HCT116 (cell line): ENCODE measurements around the gene ERBIN. TPM values are rescaled to one million over a fixed set of nuclear protein-coding genes. Genes with fewer than 3 reads are reported as not detected.

Experiments used
- ATAC-seq: fragments of 200-7000 bp; cut with Tn5 transposase; 2 replicates; pipeline ENCODE4 v1.9.1; 2020; ENCODE audit warnings: mild to moderate bottlenecking, moderate library complexity
- BruUV-seq: library from RNA; stranded (reverse); fragments of 400-500 nt; replicated peaks from 2 replicates; lab custom pipeline; 2021; lab: Mats Ljungman, UMichigan
- CTCF ChIA-PET: fragments of 300-600 bp; sonication (Branson Sonifier 250); formaldehyde crosslinking; loops from one replicate; lab custom pipeline; 2021; ENCODE audit warnings: antibody characterized with exemption; lab: Charles Lee
- POLR2A ChIA-PET: fragments of 300-600, 350-600 bp; sonication (Branson Sonifier 250); formaldehyde crosslinking; loops from one replicate; lab custom pipeline; 2021; ENCODE audit warnings: antibody characterized with exemption; lab: Charles Lee
- RAD21 ChIA-PET, 2 experiments: fragments of 300-600 bp; sonication (Branson Sonifier 250); formaldehyde crosslinking; loops; one replicate each; lab custom pipeline; 2023; ENCODE audit warnings: low total read pairs in 2 of 2; ENCODE audit not compliant: uncharacterized antibody in 2 of 2, unreplicated experiment in 2 of 2, low non-redundant PET in 1 of 2; lab: Charles Lee
- DNase-seq: peaks from one replicate; pipeline ENCODE4 v3.0.0-alpha.2; 2010; ENCODE audit warnings: low read depth, low spot score
- H2AFZ ChIP-seq: fragments of 200-600 bp; shearing (Covaris generic), sonication (generic); 2 replicates; pipeline ENCODE4 v1.6.1; 2017; ENCODE audit warnings: low read depth, mixed run types, mixed read lengths, antibody characterized with exemption, low read length; ENCODE audit not compliant: poor library complexity, severe bottlenecking
- H3K27ac ChIP-seq: 2 replicates; pipeline ENCODE4 v1.5.1; 2012; ENCODE audit warnings: low read depth, low read length
- H3K27me3 ChIP-seq: fragments of 200-600 bp; sonication (generic); 2 replicates; pipeline ENCODE4 v1.6.1; 2016; ENCODE audit warnings: mixed run types, low read length, mixed read lengths; ENCODE audit not compliant: insufficient read depth
- H3K36me3 ChIP-seq, 2 experiments: fragments of 200-500 bp in 1 of 2; fragments of 200-600 bp in 1 of 2; sonication (Bioruptor generic) in 1 of 2; sonication (generic) in 1 of 2; 2 replicates each; pipeline versions ENCODE4 v1.5.1 to v1.6.1; 2014 to 2016; ENCODE audit warnings: low read length in 2 of 2, inconsistent platforms in 1 of 2, mixed read lengths in 1 of 2, mixed run types in 1 of 2; ENCODE audit not compliant: insufficient read depth in 2 of 2, control insufficient read depth in 1 of 2
- H3K4me1 ChIP-seq, 2 experiments: fragments of 200-600 bp in 1 of 2; sonication (generic) in 1 of 2; 2 replicates each; pipeline versions ENCODE4 v1.5.1 to v1.6.1; 2012 to 2017; ENCODE audit warnings: low read length in 2 of 2, inconsistent platforms in 1 of 2, mild to moderate bottlenecking in 1 of 2, mixed read lengths in 1 of 2, mixed run types in 1 of 2, moderate library complexity in 1 of 2; ENCODE audit not compliant: insufficient read depth in 2 of 2, control insufficient read depth in 1 of 2
- H3K4me2 ChIP-seq: fragments of 200-600 bp; sonication (generic); 2 replicates; pipeline ENCODE4 v1.6.1; 2017; ENCODE audit warnings: mixed run types, low read length, mixed read lengths
- H3K4me3 ChIP-seq, 2 experiments: fragments of 200-600 bp in 1 of 2; sonication (generic) in 1 of 2; replicated peaks in 1 of 2; 2 replicates each; pipeline ENCODE4 v1.5.1; 2011 to 2016; ENCODE audit warnings: low read length in 2 of 2, control low read depth in 1 of 2, low read depth in 1 of 2, mild to moderate bottlenecking in 1 of 2, mixed read lengths in 1 of 2, mixed run types in 1 of 2
- H3K79me2 ChIP-seq: fragments of 200-600 bp; sonication (generic); 2 replicates; pipeline ENCODE4 v1.6.1; 2017; ENCODE audit warnings: mild to moderate bottlenecking, mixed run types, low read length, moderate library complexity, mixed read lengths; ENCODE audit not compliant: insufficient read depth
- H3K9ac ChIP-seq: fragments of 200-600 bp; sonication (generic); 2 replicates; pipeline ENCODE4 v1.6.1; 2016; ENCODE audit warnings: low read length, mixed read lengths
- H3K9me2 ChIP-seq: fragments of 200-600 bp; sonication (generic), shearing (Covaris generic); 2 replicates; pipeline ENCODE4 v1.6.1; 2017; ENCODE audit warnings: mixed run types, mild to moderate bottlenecking, moderate library complexity; ENCODE audit not compliant: insufficient read depth
- H3K9me3 ChIP-seq, 2 experiments: fragments of 200-500 bp in 1 of 2; fragments of 200-600 bp in 1 of 2; sonication (Bioruptor generic) in 1 of 2; sonication (generic) in 1 of 2; 2 replicates each; pipeline ENCODE4 v1.6.1; 2014 to 2017; ENCODE audit warnings: low read length in 2 of 2, mixed read lengths in 2 of 2, inconsistent platforms in 1 of 2, low read depth in 1 of 2, mild to moderate bottlenecking in 1 of 2, mixed run types in 1 of 2, moderate library complexity in 1 of 2; ENCODE audit not compliant: control insufficient read depth in 1 of 2, insufficient read depth in 1 of 2
- H4K20me1 ChIP-seq: fragments of 200-600 bp; sonication (generic), shearing (Covaris generic); 2 replicates; pipeline ENCODE4 v1.6.1; 2017; ENCODE audit warnings: mixed run types, mild to moderate bottlenecking, moderate library complexity; ENCODE audit not compliant: insufficient read depth
- ATF3 ChIP-seq: IDR thresholded peaks from 2 replicates; pipeline ENCODE4 v1.6.1; 2012
- CBX3 ChIP-seq: IDR thresholded peaks from 2 replicates; pipeline ENCODE4 v1.6.1; 2012; ENCODE audit warnings: low read depth
- CEBPB ChIP-seq: IDR thresholded peaks from 2 replicates; pipeline ENCODE4 v1.6.1; 2012; ENCODE audit warnings: low read depth
- CTCF ChIP-seq, 3 experiments: fragments of 200-600 bp in 1 of 3; sonication (generic) in 1 of 3; IDR thresholded peaks in 2 of 3; conservative IDR thresholded peaks in 1 of 3; 2 replicates each; pipeline ENCODE4 v1.5.1; 2012 to 2017; ENCODE audit warnings: low read depth in 2 of 3, low read length in 2 of 3, antibody characterized with exemption in 1 of 3, borderline replicate concordance in 1 of 3, control low read depth in 1 of 3, mild to moderate bottlenecking in 1 of 3, mixed read lengths in 1 of 3, mixed run types in 1 of 3, moderate library complexity in 1 of 3; ENCODE audit not compliant: insufficient read depth in 1 of 3
- EGR1 ChIP-seq: IDR thresholded peaks from 2 replicates; pipeline ENCODE4 v1.6.1; 2012; ENCODE audit warnings: low read depth
- EZH2phosphoT487 ChIP-seq: fragments of 200-600 bp; IDR thresholded peaks from 2 replicates; pipeline ENCODE4 v1.6.1; 2018; ENCODE audit warnings: antibody characterized with exemption, borderline replicate concordance
- FOSL1 ChIP-seq: IDR thresholded peaks from 2 replicates; pipeline ENCODE4 v1.6.1; 2012; ENCODE audit warnings: low read depth
- JUND ChIP-seq: IDR thresholded peaks from 2 replicates; pipeline ENCODE4 v1.6.1; 2012
- MAX ChIP-seq: IDR thresholded peaks from 2 replicates; pipeline ENCODE4 v1.6.1; 2012
- POLR2A ChIP-seq: IDR thresholded peaks from 2 replicates; pipeline ENCODE4 v1.7.0; 2011; ENCODE audit warnings: borderline replicate concordance; ENCODE audit not compliant: insufficient read depth, insufficient read length; ENCODE audit errors: extremely low read depth
- POLR2AphosphoS5 ChIP-seq: IDR thresholded peaks from 2 replicates; pipeline ENCODE4 v1.6.1; 2011; ENCODE audit warnings: mild to moderate bottlenecking, low read depth, low read length, moderate library complexity
- REST ChIP-seq: IDR thresholded peaks from 2 replicates; pipeline ENCODE4 v1.6.1; 2012; ENCODE audit warnings: low read depth
- SP1 ChIP-seq: IDR thresholded peaks from 2 replicates; pipeline ENCODE4 v1.6.1; 2012; ENCODE audit warnings: low read depth
- SRF ChIP-seq: IDR thresholded peaks from 2 replicates; pipeline ENCODE4 v1.6.1; 2012; ENCODE audit warnings: low read depth
- TCF7L2 ChIP-seq: IDR thresholded peaks from 2 replicates; pipeline ENCODE4 v1.7.0; 2011; ENCODE audit warnings: borderline replicate concordance, inconsistent platforms; ENCODE audit not compliant: insufficient read depth, insufficient read length; ENCODE audit errors: extremely low read depth
- YY1 ChIP-seq: IDR thresholded peaks from 2 replicates; pipeline ENCODE4 v1.6.1; 2011; ENCODE audit warnings: low read length, low read depth, moderate library complexity, mild to moderate bottlenecking; ENCODE audit not compliant: insufficient replicate concordance; ENCODE audit errors: extremely low read depth
- ZBTB33 ChIP-seq: IDR thresholded peaks from 2 replicates; pipeline ENCODE4 v1.6.1; 2011; ENCODE audit warnings: mild to moderate bottlenecking, low read length, moderate library complexity; ENCODE audit not compliant: insufficient replicate concordance; ENCODE audit errors: extremely low read depth
- ZFX ChIP-seq: fragments of 450-650 bp; IDR thresholded peaks from 2 replicates; pipeline ENCODE4 v1.6.1; 2017
- ZNF274 ChIP-seq: fragments of 200-500 bp; sonication (Bioruptor generic); IDR thresholded peaks from 2 replicates; pipeline ENCODE4 v1.6.1; 2014; ENCODE audit warnings: mild to moderate bottlenecking, low read depth, low read length, inconsistent platforms
- intact Hi-C: fragments of 100-400 bp; cut with micrococcal nuclease; formaldehyde crosslinking; loops from 2 replicates; pipeline ENCODE4 v1.10.0; 2022
- total RNA-seq: library from RNA; stranded (reverse); gene quantifications from one replicate; pipeline ENCODE4 v1.2.1, GENCODE V29; 2021; ENCODE audit not compliant: unreplicated experiment

Gene ERBIN
- total RNA-seq, 1 experiment from 2014 or later: 57.4 TPM

GRCh38 chr5:65907135-65907534, 19.2 kb upstream of the ERBIN start:
- no peaks in the 10 kb centered on the region for H3K9me3 ChIP-seq
- ChIA-PET CTCF (no interaction called here), POLR2A (no interaction called here), RAD21 (no interaction called here)
- no peak overlapping the region for H3K9ac ChIP-seq
- no peaks in the 10 kb centered on the region for H3K27me3 ChIP-seq
- no peaks in the 10 kb centered on the region for H4K20me1 ChIP-seq
- intact Hi-C loops: no loop called here
- H3K27ac ChIP-seq: no peak overlapping the region
- H2AFZ ChIP-seq: no peak overlapping the region
- ATAC-seq (no peak), DNase-seq (no peak)
- H3K9me2 ChIP-seq: no peaks in the 10 kb centered on the region
- BruUV-seq: no TSS peak
- no peak overlapping the region for H3K4me2 ChIP-seq
- no peak overlapping the region for H3K4me3 ChIP-seq
- no peaks in the 10 kb centered on the region for H3K36me3 ChIP-seq
- H3K4me1 ChIP-seq: no peaks in the 10 kb centered on the region
- no peaks in the 10 kb centered on the region for H3K79me2 ChIP-seq
- no peak for TF ChIP-seq MAX
- no peak for TF ChIP-seq CBX3
- TF ChIP-seq YY1: no peak
- TF ChIP-seq TCF7L2: no peak
- TF ChIP-seq ATF3: no peak
- TF ChIP-seq SP1: no peak
- TF ChIP-seq POLR2A: no peak
- TF ChIP-seq ZFX: no peak
- TF ChIP-seq JUND: no peak
- TF ChIP-seq EGR1: no peak
- TF ChIP-seq CEBPB: no peak
- no peak for TF ChIP-seq SRF
- no peak for TF ChIP-seq CTCF (IDR thresholded peaks at IDR 0.05 in 2 of 3, conservative IDR thresholded peaks at IDR 0.05 in 1 of 3; ENCODE audit: borderline replicate concordance in 1 of 3, insufficient read depth in 1 of 3, low read depth in 2 of 3, low read length in 2 of 3)
- no peak for TF ChIP-seq EZH2phosphoT487
- no peak for TF ChIP-seq REST
- TF ChIP-seq FOSL1: no peak
- TF ChIP-seq POLR2AphosphoS5: no peak
- no peak for TF ChIP-seq ZBTB33
- TF ChIP-seq ZNF274: no peak
